Measurements from ENCODE around the gene MAPK8IP3. TPM values are rescaled to one million over a fixed set of nuclear protein-coding genes. Genes with fewer than 3 reads are reported as not detected.
"Not testable (repeated sequence)": the region's sequence is repeated elsewhere in the genome, so short reads cannot be mapped to it uniquely, and the experiment has no call there.

Gene MAPK8IP3
- total RNA-seq, 4 donors from 2014 or later = 78.1 to 456 (median 193) TPM

DNA sequence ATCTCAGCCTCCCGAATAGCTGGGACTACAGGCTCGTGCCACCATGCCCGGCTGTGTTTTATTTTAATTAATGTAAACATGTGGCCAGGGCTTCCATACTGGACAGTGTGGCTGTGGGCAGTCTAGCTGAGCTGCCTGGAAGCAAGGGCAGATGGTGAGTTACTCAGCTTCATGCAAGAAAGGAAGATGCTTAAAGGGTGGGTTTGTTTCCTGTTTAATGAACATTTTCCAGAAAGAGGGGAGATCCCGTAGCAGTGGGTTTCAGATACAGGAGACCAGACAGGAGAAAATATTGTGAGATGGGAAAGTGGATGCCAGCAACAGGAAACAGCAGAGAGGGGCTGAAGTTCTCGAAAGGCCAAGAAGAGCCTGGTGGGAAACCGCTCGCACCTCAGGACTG lies 7.3 kb downstream of the MAPK8IP3 start:
- Histone ChIP-seq H3K36me3 (no peaks in the 10 kb centered on the region), H3K27me3 (no peaks in the 10 kb centered on the region), H3K4me3 (no peak overlapping the region), H3K4me1 (peaks cover 0 to 8% (median 7%) of the 10 kb centered on the region in 4 donors), H3K27ac (peak overlapping the region in 2 of 4 donors; percentile 70 to 76), H3K9me3 (no peaks in the 10 kb centered on the region)
- TF ChIP-seq, protein P1, sequence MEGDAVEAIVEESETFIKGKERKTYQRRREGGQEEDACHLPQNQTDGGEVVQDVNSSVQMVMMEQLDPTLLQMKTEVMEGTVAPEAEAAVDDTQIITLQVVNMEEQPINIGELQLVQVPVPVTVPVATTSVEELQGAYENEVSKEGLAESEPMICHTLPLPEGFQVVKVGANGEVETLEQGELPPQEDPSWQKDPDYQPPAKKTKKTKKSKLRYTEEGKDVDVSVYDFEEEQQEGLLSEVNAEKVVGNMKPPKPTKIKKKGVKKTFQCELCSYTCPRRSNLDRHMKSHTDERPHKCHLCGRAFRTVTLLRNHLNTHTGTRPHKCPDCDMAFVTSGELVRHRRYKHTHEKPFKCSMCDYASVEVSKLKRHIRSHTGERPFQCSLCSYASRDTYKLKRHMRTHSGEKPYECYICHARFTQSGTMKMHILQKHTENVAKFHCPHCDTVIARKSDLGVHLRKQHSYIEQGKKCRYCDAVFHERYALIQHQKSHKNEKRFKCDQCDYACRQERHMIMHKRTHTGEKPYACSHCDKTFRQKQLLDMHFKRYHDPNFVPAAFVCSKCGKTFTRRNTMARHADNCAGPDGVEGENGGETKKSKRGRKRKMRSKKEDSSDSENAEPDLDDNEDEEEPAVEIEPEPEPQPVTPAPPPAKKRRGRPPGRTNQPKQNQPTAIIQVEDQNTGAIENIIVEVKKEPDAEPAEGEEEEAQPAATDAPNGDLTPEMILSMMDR (IDR thresholded peaks at IDR 0.05) = no peak
- no peak for TF ChIP-seq POLR2A (IDR thresholded peaks at IDR 0.05)
- peak in 1 of 3 donors; percentile 32 for DNase-seq

DNA sequence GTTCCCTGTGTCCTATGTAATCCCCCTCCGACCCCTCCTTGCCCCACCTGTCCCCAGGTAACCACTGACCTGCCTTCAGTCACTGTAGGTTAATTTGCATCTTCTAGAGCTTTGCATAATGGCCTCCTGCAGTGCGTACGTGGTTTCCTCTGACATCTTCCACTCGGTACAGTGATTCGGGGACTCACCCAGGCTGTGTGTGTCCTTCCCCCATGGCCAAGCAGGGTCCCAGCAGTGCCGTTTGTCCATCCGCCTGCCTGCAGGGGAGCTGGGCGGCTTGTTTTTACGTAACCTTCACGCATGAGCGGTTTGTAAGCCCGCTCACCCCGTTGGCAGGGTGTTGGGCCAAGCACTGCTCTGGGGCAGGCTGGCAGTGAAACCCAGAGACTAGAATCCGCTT lies 7.9 kb downstream of the MAPK8IP3 start:
- H3K27ac ChIP-seq = peak overlapping the region in 2 of 4 donors; percentile 70 to 76
- H3K27me3 ChIP-seq = no peaks in the 10 kb centered on the region

DNA sequence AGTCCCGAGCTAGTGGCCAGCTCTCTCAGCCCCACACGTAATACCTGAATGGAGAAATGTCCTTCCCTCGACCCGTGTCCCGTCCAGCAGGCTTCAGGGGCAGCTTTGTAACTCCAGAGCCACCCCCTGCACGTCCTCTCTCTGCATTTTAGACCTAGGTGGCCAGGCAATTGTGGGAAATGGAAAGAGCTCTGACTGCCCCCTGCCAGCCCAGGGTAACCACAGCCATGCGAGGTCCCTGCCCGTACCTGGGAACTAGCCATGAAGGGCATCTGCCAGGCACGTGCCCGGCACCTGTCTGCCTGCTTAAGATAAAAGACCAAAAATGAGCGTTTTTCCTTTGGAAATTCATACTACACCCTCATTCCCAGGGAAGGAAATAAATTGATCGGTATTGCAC lies 9.2 kb downstream of the MAPK8IP3 start:
- Histone ChIP-seq H3K36me3 (no peaks in the 10 kb centered on the region), H3K9me3 (no peaks in the 10 kb centered on the region), H3K4me1 (peaks cover 0 to 12% (median 7%) of the 10 kb centered on the region in 4 donors), H3K27me3 (no peaks in the 10 kb centered on the region), H3K27ac (peak overlapping the region in 1 of 4 donors; percentile 40), H3K4me3 (no peak overlapping the region)
- no peak for DNase-seq
- TF ChIP-seq POLR2A (IDR thresholded peaks at IDR 0.05) = no peak

More for the DNA sequence above, 7.9 kb downstream of the MAPK8IP3 start:
- Histone ChIP-seq H3K36me3 (no peaks in the 10 kb centered on the region), H3K9me3 (no peaks in the 10 kb centered on the region), H3K4me1 (peaks cover 0 to 11% (median 5%) of the 10 kb centered on the region in 4 donors), H3K4me3 (no peak overlapping the region)
- peak in 2 of 3 donors; percentile 85 to 86 for DNase-seq
- TF ChIP-seq, protein P1 (IDR thresholded peaks at IDR 0.05) = no peak
- no peak for TF ChIP-seq POLR2A (IDR thresholded peaks at IDR 0.05)

DNA sequence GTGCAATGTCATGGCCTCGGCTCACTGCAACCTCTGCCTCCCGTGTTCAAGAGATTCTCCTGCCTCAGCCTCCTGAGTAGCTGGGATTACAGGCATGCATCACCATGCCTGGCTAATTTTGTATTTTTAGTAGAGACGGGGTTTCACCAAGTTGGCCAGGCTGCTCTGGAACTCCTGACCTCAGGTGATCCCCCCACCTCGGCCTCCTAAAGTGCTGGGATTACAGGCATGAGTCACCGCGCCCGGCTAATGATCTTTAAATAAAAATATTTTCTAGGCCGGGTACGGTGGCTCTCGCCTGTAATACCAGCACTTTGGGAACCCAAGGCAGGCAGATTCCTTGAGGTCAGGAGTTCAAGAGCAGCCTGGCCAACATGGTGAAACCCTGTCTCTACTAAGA lies 12.2 kb downstream of the MAPK8IP3 start:
- H3K27me3 ChIP-seq, H3K36me3 ChIP-seq, H3K9me3 ChIP-seq, DNase-seq, H3K4me3 ChIP-seq: not testable (repeated sequence)
- peaks cover 3 to 27% (median 23%) of the 10 kb centered on the region in 4 donors for H3K4me1 ChIP-seq
- H3K27ac ChIP-seq = peak overlapping the region in 1 of 4 donors; percentile 69

DNA sequence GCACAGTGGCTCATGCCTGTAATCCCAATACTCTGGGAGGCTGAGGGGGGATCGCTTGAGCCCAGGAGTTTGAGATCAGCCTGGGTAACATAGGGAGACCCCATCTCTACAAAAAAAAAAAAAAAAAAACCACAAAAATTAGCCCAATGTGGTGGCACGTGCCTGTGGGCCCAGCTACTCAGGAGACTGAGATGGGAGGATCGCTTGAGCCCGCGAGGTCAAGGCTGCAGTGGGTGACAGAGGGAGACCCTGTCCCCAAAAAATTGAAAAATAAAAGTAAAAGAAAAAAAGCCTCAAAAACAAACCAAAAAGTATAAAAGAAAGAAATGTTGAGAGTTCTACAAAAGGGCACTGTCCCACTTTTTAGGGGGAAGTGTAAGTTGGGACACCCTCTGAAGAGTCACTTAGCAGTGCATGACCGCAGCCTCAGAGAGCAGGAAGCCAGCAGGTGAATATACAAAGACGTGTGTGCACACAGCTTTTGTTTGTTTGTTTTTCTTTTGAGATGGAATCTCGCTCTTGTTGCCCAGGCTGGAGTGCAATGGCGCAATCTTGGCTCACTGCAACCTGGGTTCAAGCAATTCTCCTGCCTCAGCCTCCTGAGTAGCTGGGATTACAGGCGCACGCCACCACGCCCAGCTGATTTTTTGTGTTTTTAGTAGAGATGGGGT lies 13.7 kb downstream of the MAPK8IP3 start:
- not testable (repeated sequence) for H3K36me3 ChIP-seq, H3K27me3 ChIP-seq, H3K4me3 ChIP-seq, H3K9me3 ChIP-seq
- Histone ChIP-seq H3K4me1 (peaks cover 3 to 34% (median 23%) of the 10 kb centered on the region in 4 donors), H3K27ac (peak overlapping the region in 1 of 4 donors; percentile 69)
- peak in 2 of 3 donors; percentile 67 to 69 for DNase-seq

DNA sequence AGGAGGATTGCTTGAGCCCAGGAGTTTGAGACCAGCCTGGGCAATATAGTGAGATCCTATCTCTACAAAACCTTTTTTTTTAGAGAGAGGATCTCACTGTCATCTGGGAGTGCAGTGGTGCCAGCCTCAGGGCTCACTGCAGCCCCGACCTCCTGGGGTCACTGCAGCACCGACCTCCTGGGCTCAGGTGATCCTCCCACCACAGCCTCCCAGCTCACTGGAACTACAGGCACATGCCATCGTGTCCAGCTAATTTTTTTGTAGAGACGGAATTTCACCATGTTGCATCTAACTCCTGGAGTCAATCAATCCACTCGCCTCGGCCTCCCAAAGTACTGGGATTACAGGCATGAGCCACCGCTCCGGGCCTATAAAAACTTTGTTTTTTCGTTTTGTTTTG lies 15.4 kb downstream of the MAPK8IP3 start:
- TF ChIP-seq, protein P1 (IDR thresholded peaks at IDR 0.05) = no peak
- no peak for TF ChIP-seq POLR2A (IDR thresholded peaks at IDR 0.05)
- H3K36me3 ChIP-seq = peaks cover 0 to 17% (median 0%) of the 10 kb centered on the region in 3 donors
- no peak overlapping the region for H3K4me3 ChIP-seq
- H3K27me3 ChIP-seq = no peaks in the 10 kb centered on the region
- no peaks in the 10 kb centered on the region for H3K9me3 ChIP-seq
- no peak for DNase-seq
- H3K4me1 ChIP-seq = peaks cover 3 to 34% (median 23%) of the 10 kb centered on the region in 4 donors
- peak overlapping the region in 2 of 4 donors; percentile 52 to 60 for H3K27ac ChIP-seq

DNA sequence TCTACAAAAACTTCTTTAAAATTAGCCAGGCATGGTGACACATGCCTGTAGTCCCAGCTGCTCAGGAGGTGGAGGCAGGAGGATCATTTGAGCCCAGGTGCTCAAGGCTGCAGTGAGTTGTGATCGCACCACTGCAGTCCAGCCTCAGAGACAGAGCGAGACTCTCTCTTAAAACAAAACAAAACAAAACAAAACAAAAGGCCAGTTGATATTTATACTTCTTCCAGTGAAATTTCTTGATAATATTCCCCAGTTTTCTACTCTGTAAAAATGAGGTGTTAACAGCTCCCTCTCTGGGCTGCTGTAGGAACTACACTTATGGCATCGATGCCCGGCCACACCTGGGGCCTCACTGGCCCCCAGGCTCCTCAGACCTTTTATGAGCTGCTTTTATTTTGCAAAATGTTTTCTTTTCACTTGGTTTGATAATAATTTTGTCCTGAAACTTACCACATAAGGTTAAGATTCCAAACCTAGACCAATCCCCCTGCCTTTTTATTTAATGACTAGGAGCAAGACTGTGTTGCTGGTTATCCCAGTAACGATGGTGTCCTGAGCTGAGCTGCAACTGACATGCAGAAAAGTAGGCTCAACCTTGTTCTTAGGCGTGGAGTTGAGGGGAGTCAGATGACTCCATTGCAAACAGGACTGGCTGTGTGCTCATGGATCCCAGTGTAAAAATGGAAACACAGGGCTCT lies 17.6 kb downstream of the MAPK8IP3 start:
- peak in 2 of 3 donors; percentile 58 to 72 for DNase-seq
- TF ChIP-seq, protein P1 (IDR thresholded peaks at IDR 0.05) = peak; percentile 61 to 82 (median 68)
- no peak for TF ChIP-seq POLR2A (IDR thresholded peaks at IDR 0.05)
- H3K27ac ChIP-seq = peak overlapping the region in 2 of 4 donors; percentile 52 to 60

More for the DNA sequence above, 17.6 kb downstream of the MAPK8IP3 start:
- no peaks in the 10 kb centered on the region for H3K27me3 ChIP-seq
- peaks cover 3 to 34% (median 20%) of the 10 kb centered on the region in 4 donors for H3K4me1 ChIP-seq
- no peaks in the 10 kb centered on the region for H3K9me3 ChIP-seq
- no peak overlapping the region for H3K4me3 ChIP-seq
- H3K36me3 ChIP-seq = peaks cover 0 to 37% (median 0%) of the 10 kb centered on the region in 3 donors

All from Peyer's patch (tissue), 4 donors.